WTC11 (cell line): Measurements from ENCODE around the gene DEPDC5. TPM values are rescaled to one million over a fixed set of nuclear protein-coding genes. Genes with fewer than 3 reads are reported as not detected.

ENCODE experiments used
- ATAC-seq: fragments of 200-7000 bp; cut with Tn5 transposase; 2 replicates; pipeline ENCODE4 v1.10.0; 2021; ENCODE audit warnings: mild to moderate bottlenecking, moderate library complexity
- CTCF ChIA-PET: fragments of 300-600 bp; sonication (Branson Sonifier 250); formaldehyde crosslinking; loops from one replicate; lab custom pipeline; 2021; ENCODE audit warnings: antibody characterized with exemption; lab: Charles Lee
- POLR2A ChIA-PET: fragments of 350-600 bp; sonication (Branson Sonifier 250); formaldehyde crosslinking; loops from one replicate; lab custom pipeline; 2021; ENCODE audit warnings: antibody characterized with exemption; lab: Charles Lee
- DNase-seq: peaks from one replicate; pipeline ENCODE4 v3.0.0; 2021; ENCODE audit warnings: low spot score
- H3K27ac Mint-ChIP-seq: 2 replicates; pipeline ENCODE4 v1.8.0; 2021; ENCODE audit warnings: mixed read lengths
- H3K27me3 Mint-ChIP-seq: 2 replicates; pipeline ENCODE4 v1.8.0; 2021; ENCODE audit warnings: low read depth, mild to moderate bottlenecking, moderate library complexity, mixed read lengths
- H3K36me3 Mint-ChIP-seq: 2 replicates; pipeline ENCODE4 v1.8.0; 2021; ENCODE audit warnings: mixed read lengths
- H3K4me1 Mint-ChIP-seq: 2 replicates; pipeline ENCODE4 v1.8.0; 2022; ENCODE audit warnings: mixed read lengths
- H3K4me3 Mint-ChIP-seq: 2 replicates; pipeline ENCODE4 v1.8.0; 2021; ENCODE audit warnings: mild to moderate bottlenecking, moderate library complexity, mixed read lengths
- H3K9me3 Mint-ChIP-seq: 2 replicates; pipeline ENCODE4 v1.8.0; 2021; ENCODE audit warnings: mixed read lengths
- FOXJ3 ChIP-seq: sonication (generic); formaldehyde crosslinking; IDR thresholded peaks from 2 replicates; pipeline ENCODE4 v1.9.0; 2021; ENCODE audit warnings: missing genetic modification reagents, mild to moderate bottlenecking, borderline replicate concordance
- JAZF1 ChIP-seq: fragments of 250-450 bp; sonication (Bioruptor Pico); IDR thresholded peaks from 2 replicates; pipeline ENCODE4 v1.9.0; 2021; ENCODE audit warnings: moderate library complexity, mild to moderate bottlenecking, inconsistent platforms
- MXD4 ChIP-seq: fragments of 250-450 bp; sonication (Bioruptor Pico); IDR thresholded peaks from 2 replicates; pipeline ENCODE4 v1.8.0; 2021; ENCODE audit warnings: mild to moderate bottlenecking, moderate library complexity, borderline replicate concordance
- MYBL2 ChIP-seq: sonication (generic); formaldehyde crosslinking; IDR thresholded peaks from 2 replicates; pipeline ENCODE4 v1.8.1; 2023; ENCODE audit warnings: mild to moderate bottlenecking, moderate library complexity, missing genetic modification reagents
- NFE2L1 ChIP-seq: sonication (generic); formaldehyde crosslinking; IDR thresholded peaks from 2 replicates; pipeline ENCODE4 v1.8.1; 2023; ENCODE audit warnings: missing genetic modification reagents
- NR3C1 ChIP-seq: sonication (generic); formaldehyde crosslinking; conservative IDR thresholded peaks from 2 replicates; pipeline ENCODE4 v1.8.1; 2023; ENCODE audit warnings: low read depth, mild to moderate bottlenecking, missing genetic modification reagents
- RELA ChIP-seq: sonication (generic); formaldehyde crosslinking; IDR thresholded peaks from 2 replicates; pipeline ENCODE4 v1.8.1; 2022; ENCODE audit warnings: missing genetic modification reagents, mild to moderate bottlenecking, borderline replicate concordance
- TEAD1 ChIP-seq: sonication (generic); formaldehyde crosslinking; IDR thresholded peaks from 2 replicates; pipeline ENCODE4 v1.8.0; 2022; ENCODE audit warnings: mild to moderate bottlenecking, missing genetic modification reagents
- ZBTB43 ChIP-seq: sonication (generic); formaldehyde crosslinking; IDR thresholded peaks from 2 replicates; pipeline ENCODE4 v1.8.1; 2023; ENCODE audit warnings: mild to moderate bottlenecking, missing genetic modification reagents
- ZNF138 ChIP-seq: sonication (generic); formaldehyde crosslinking; conservative IDR thresholded peaks from 2 replicates; pipeline ENCODE4 v1.8.1; 2022; ENCODE audit warnings: mild to moderate bottlenecking, moderate library complexity, missing genetic modification reagents
- ZNF317 ChIP-seq: sonication (generic); formaldehyde crosslinking; IDR thresholded peaks from 2 replicates; pipeline ENCODE4 v1.8.1; 2023; ENCODE audit warnings: low read depth, mild to moderate bottlenecking, moderate library complexity, missing genetic modification reagents, borderline replicate concordance
- ZNF396 ChIP-seq: fragments of 250-450 bp; sonication (Bioruptor Pico); IDR thresholded peaks from 2 replicates; pipeline ENCODE4 v1.8.0; 2021; ENCODE audit warnings: mild to moderate bottlenecking, moderate library complexity, borderline replicate concordance
- ZNF532 ChIP-seq: fragments of 250-450 bp; sonication (Bioruptor Pico); IDR thresholded peaks from 2 replicates; pipeline ENCODE4 v1.9.0; 2021; ENCODE audit warnings: mild to moderate bottlenecking, borderline replicate concordance
- ZNF671 ChIP-seq: fragments of 250-450 bp; sonication (Bioruptor Pico); IDR thresholded peaks from 2 replicates; pipeline ENCODE4 v1.8.0; 2021; ENCODE audit warnings: mild to moderate bottlenecking
- total RNA-seq: library from RNA; stranded (reverse); gene quantifications from 3 replicates; pipeline ENCODE4 v1.2.3, GENCODE V29; 2021
- TF ChIP-seq, protein P1 (sequence below): fragments of 250-450 bp; sonication (Bioruptor Pico); IDR thresholded peaks from 2 replicates; pipeline ENCODE4 v2.1.2; 2022; ENCODE audit warnings: mild to moderate bottlenecking, moderate library complexity
- TF ChIP-seq, protein P2 (sequence below): fragments of 250-450 bp; sonication (Bioruptor Pico); IDR thresholded peaks from 2 replicates; pipeline ENCODE4 v1.8.0; 2021; ENCODE audit warnings: mild to moderate bottlenecking
- TF ChIP-seq, protein P3 (sequence below): sonication (generic); formaldehyde crosslinking; IDR thresholded peaks from 2 replicates; pipeline ENCODE4 v1.8.0; 2023; ENCODE audit warnings: missing genetic modification reagents, mild to moderate bottlenecking, borderline replicate concordance

The DEPDC5 gene
- total RNA-seq, 1 experiment from 2014 or later: 40.5 TPM

GRCh38 chr22:31753634-31754501 is at the start of gene DEPDC5 (continued):
- TF ChIP-seq ZNF532: no peak; the same call in 1 of the 2 replicates

- Mint-ChIP-seq H3K27me3 (no peaks in the 10 kb centered on the region), H3K4me3 (no peak overlapping the region), H3K36me3 (peaks cover 39% of the 10 kb centered on the region), H3K27ac (no peak overlapping the region), H3K4me1 (no peaks in the 10 kb centered on the region), H3K9me3 (no peaks in the 10 kb centered on the region)
- TF ChIP-seq ZNF532: no peak
- no peak for TF ChIP-seq ZNF396 (CRISPR knock-in tag)
- no peak for TF ChIP-seq TEAD1 (CRISPR knock-in tag)
- no peak for TF ChIP-seq ZBTB43 (CRISPR knock-in tag)
- TF ChIP-seq FOXJ3 (CRISPR knock-in tag): no peak
- no peak for TF ChIP-seq JAZF1
- no peak for TF ChIP-seq ZNF671
- no peak for TF ChIP-seq RELA (CRISPR knock-in tag)
- TF ChIP-seq MYBL2 (CRISPR knock-in tag): no peak
- TF ChIP-seq, protein P1, sequence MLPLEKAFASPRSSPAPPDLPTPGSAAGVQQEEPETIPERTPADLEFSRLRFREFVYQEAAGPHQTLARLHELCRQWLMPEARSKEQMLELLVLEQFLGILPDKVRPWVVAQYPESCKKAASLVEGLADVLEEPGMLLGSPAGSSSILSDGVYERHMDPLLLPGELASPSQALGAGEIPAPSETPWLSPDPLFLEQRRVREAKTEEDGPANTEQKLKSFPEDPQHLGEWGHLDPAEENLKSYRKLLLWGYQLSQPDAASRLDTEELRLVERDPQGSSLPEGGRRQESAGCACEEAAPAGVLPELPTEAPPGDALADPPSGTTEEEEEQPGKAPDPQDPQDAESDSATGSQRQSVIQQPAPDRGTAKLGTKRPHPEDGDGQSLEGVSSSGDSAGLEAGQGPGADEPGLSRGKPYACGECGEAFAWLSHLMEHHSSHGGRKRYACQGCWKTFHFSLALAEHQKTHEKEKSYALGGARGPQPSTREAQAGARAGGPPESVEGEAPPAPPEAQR: no peak
- TF ChIP-seq MXD4 (CRISPR knock-in tag): no peak
- no peak for TF ChIP-seq ZNF317 (CRISPR knock-in tag)
- TF ChIP-seq NR3C1 (CRISPR knock-in tag): no peak
- no peak for TF ChIP-seq ZNF138 (CRISPR knock-in tag)
- TF ChIP-seq, protein P2, sequence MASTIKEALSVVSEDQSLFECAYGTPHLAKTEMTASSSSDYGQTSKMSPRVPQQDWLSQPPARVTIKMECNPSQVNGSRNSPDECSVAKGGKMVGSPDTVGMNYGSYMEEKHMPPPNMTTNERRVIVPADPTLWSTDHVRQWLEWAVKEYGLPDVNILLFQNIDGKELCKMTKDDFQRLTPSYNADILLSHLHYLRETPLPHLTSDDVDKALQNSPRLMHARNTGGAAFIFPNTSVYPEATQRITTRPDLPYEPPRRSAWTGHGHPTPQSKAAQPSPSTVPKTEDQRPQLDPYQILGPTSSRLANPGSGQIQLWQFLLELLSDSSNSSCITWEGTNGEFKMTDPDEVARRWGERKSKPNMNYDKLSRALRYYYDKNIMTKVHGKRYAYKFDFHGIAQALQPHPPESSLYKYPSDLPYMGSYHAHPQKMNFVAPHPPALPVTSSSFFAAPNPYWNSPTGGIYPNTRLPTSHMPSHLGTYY (CRISPR knock-in tag): no peak
- TF ChIP-seq, protein P3, sequence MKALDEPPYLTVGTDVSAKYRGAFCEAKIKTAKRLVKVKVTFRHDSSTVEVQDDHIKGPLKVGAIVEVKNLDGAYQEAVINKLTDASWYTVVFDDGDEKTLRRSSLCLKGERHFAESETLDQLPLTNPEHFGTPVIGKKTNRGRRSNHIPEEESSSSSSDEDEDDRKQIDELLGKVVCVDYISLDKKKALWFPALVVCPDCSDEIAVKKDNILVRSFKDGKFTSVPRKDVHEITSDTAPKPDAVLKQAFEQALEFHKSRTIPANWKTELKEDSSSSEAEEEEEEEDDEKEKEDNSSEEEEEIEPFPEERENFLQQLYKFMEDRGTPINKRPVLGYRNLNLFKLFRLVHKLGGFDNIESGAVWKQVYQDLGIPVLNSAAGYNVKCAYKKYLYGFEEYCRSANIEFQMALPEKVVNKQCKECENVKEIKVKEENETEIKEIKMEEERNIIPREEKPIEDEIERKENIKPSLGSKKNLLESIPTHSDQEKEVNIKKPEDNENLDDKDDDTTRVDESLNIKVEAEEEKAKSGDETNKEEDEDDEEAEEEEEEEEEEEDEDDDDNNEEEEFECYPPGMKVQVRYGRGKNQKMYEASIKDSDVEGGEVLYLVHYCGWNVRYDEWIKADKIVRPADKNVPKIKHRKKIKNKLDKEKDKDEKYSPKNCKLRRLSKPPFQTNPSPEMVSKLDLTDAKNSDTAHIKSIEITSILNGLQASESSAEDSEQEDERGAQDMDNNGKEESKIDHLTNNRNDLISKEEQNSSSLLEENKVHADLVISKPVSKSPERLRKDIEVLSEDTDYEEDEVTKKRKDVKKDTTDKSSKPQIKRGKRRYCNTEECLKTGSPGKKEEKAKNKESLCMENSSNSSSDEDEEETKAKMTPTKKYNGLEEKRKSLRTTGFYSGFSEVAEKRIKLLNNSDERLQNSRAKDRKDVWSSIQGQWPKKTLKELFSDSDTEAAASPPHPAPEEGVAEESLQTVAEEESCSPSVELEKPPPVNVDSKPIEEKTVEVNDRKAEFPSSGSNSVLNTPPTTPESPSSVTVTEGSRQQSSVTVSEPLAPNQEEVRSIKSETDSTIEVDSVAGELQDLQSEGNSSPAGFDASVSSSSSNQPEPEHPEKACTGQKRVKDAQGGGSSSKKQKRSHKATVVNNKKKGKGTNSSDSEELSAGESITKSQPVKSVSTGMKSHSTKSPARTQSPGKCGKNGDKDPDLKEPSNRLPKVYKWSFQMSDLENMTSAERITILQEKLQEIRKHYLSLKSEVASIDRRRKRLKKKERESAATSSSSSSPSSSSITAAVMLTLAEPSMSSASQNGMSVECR (CRISPR knock-in tag): no peak
- TF ChIP-seq NFE2L1 (CRISPR knock-in tag): no peak
- DNase-seq: no peak
- no peak for ATAC-seq
- CTCF ChIA-PET: interaction anchor here (1.0 to 2.7 kb wide), 2 partner anchors 42 to 263 kb away, joined by 3 to 14 read pairs; no protein-coding TSS in a partner anchor
- POLR2A ChIA-PET: interaction anchor here (0.6 kb wide), 1 partner anchor 138 kb away, joined by 4 read pairs; no protein-coding TSS in a partner anchor
Observed at GRCh38 chr22:31707519-31707918, 46.3 kb upstream of the DEPDC5 start.
